H1 (cell line): Measurements from ENCODE around the gene MAP10. TPM values are rescaled to one million over a fixed set of nuclear protein-coding genes. Genes with fewer than 3 reads are reported as not detected.

Experiments used
- SIRT6 ChIP-seq: IDR thresholded peaks from one replicate; pipeline ENCODE4 v1.7.1; 2012; ENCODE audit warnings: low read length, inconsistent platforms
- SUZ12 ChIP-seq: fragments of 200-600 bp; sonication (generic); IDR thresholded peaks from 2 replicates; pipeline ENCODE4 v1.6.1; 2012; ENCODE audit warnings: mild to moderate bottlenecking, inconsistent platforms, low read length, moderate library complexity, mixed read lengths
- polyA plus RNA-seq, 7 experiments: library from polyadenylated mRNA; depleted of rRNA in 3 of 7; stranded (reverse) in 5 of 7; unstranded in 2 of 7; fragments of >200 nt in 5 of 7; fragments of 200-250 nt in 2 of 7; gene quantifications; 1 replicate in 5 of 7; 2 replicates in 1 of 7; 4 replicates in 1 of 7; pipeline versions ENCODE4 v1.2.1 to v1.2.3, GENCODE V29; 2011 to 2013; ENCODE audit warnings: missing spikeins in 2 of 7, mixed read lengths in 2 of 7
- total RNA-seq: library from RNA; stranded (reverse); fragmentation: NEBNext Ultra II Directional; extraction: Animal tissue kit (Norgen Biotek cat#: 25700); gene quantifications from 2 replicates; pipeline ENCODE4 v1.2.1, GENCODE V29; 2021
- TF ChIP-seq, protein P1 (sequence below): IDR thresholded peaks from 2 replicates; pipeline ENCODE4 v1.6.1; 2012; ENCODE audit warnings: inconsistent platforms

The MAP10 gene
- total and polyA plus RNA-seq, 2 of the 8 experiments (the other 6 are each of a cell fraction or from before 2014, with no cell fraction given) = 1.5 to 3.5 TPM

- TF ChIP-seq, protein P1, sequence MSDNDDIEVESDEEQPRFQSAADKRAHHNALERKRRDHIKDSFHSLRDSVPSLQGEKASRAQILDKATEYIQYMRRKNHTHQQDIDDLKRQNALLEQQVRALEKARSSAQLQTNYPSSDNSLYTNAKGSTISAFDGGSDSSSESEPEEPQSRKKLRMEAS = no peak
- TF ChIP-seq SUZ12 (no peak), SIRT6 (no peak)
Measured at GRCh38 chr1:232831895-232832294, 26.7 kb downstream of the MAP10 start (continued).
